HG02938 (cell line): ENCODE data around the gene CD244.
"Not testable (repeated sequence)": the region's sequence is repeated elsewhere in the genome, so short reads cannot be mapped to it uniquely, and the experiment has no call there.

ENCODE experiments used
- ATAC-seq: cut with Tn5 transposase; IDR thresholded peaks from one replicate; pipeline ENCODE4 v1.9.1; 2021; ENCODE audit warnings: mild to moderate bottlenecking, moderate library complexity; ENCODE audit not compliant: unreplicated experiment

Gene CD244

DNA sequence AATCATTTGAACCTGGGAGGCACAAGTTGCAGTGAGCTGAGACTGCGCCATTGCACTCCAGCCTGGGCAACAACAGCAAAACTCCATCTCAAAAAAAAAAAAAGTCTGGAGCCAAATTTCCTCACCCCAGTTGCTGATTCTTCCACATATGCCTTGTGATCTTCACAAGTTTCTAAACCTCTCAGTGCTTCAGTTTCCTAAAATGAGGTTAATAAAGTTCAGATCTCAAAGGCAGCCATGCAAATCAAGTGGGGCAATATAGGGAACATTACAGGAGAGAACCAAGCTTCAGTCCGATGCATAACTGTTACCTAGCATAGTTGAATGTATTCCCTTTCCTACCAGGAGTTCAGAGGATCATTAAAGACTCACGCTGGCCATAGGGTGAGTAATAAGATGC, 17.5 kb upstream of the CD244 start:
- no peak for ATAC-seq

DNA sequence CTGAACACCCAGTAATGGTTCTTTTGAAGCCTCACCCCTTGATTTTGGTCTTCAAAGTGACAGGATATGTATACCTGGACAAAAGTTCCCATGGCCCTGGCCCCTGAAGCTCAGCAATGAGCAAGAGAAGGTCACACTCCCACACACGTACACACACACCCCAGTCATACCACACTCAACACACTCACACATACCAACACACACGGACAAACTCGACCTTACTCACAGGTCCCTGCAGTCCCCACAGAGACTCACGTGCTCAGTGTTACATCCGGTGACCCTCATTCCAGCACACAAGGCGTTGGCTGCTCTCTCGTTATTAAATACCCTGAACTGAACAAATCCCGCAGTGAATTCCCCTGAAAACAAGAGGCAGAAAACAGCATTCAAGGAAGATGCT, 16.4 kb upstream of the CD244 start:
- ATAC-seq = no peak

- ATAC-seq = no peak
These were observed 14.5 kb upstream of the CD244 start for GRCh38 chr1:160877221-160877620.

DNA sequence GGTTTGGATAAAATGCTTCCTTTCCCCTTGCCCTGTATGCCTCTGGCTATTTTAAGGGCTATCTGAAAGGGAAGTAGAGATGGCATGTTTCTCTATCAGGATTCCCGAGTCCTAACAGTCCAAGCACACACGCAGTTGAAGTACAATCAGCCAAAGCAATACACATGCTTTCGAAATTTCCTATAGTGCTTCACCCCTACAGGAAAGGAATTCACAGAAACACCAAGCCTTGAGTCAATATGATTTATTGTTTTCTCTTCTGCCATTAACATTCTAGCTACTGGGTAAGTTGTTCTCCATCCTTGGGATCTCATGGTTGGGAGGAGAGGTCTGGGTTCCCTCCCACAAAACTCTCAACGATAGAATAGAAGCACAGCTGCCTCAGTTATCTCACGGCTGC, 13.6 kb upstream of the CD244 start:
- no peak for ATAC-seq

DNA sequence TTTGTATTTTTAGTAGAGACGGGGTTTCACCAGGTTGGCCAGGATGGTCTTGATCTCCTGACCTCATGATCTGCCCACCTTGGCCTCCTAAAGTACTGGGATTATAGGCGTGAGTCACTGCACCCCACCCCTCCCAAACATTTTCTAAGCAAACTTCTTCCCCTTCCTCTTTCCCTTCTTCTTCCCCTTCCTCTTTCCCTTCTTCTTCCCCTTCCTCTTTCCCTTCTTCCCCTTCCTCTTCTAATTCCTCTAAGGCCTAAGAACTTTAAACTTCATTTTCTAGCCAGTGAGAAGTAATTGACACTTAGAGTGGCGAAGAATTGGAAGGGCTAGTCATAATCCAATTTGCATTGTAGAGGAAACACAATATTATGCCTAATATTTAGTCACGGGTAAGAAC, 12.9 kb upstream of the CD244 start:
- ATAC-seq = not testable (repeated sequence)

DNA sequence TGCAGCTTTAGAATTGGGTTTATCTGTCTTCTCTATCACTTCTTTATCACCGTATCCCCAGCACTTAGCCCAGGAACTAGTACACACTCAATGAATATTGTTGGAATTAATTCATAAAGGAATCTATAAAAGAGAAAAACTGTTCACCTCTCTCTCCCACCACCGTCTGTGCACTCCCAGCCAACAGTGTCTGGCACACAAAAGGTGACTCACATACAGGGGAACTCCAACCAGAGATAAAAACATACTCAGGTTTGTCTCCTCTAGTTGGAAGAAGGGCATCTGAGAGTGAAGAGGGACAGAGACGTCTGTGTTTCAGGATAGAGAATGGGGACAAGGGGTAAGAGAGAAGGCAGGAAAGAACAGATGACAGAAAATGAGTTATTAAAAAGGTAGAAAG, 12.2 kb upstream of the CD244 start:
- no peak for ATAC-seq

- ATAC-seq = no peak
These were observed 5.5 kb upstream of the CD244 start for GRCh38 chr1:160868141-160868540.

- not testable (repeated sequence) for ATAC-seq
These were observed 5.0 kb upstream of the CD244 start for GRCh38 chr1:160867651-160868050.

GRCh38 chr1:160866695-160867260, 4.1 kb upstream of the CD244 start:
- ATAC-seq = no peak

- no peak for ATAC-seq
These were observed 3.5 kb upstream of the CD244 start for GRCh38 chr1:160866001-160866694.

- ATAC-seq = no peak
These were observed 2.6 kb upstream of the CD244 start for GRCh38 chr1:160865337-160865736.

DNA sequence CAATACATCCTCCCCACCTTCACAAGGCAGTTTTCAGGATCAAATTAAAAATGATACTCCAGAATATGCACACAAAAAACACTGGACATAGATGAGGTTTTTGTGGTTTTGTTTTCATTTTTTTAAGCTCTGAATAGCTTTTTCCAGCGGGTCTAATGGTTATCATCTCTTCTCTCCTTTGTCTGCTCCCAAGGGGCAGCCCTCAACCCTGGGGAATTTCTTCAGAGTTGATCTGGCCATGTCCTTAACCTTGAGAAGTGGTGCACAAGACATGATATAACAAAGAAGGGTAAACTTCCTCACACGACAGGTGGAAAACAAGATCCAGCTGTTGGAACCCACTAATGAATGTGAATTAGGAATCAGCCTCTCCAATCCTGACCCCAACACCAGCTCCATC, 1.5 kb upstream of the CD244 start:
- ATAC-seq = no peak

DNA sequence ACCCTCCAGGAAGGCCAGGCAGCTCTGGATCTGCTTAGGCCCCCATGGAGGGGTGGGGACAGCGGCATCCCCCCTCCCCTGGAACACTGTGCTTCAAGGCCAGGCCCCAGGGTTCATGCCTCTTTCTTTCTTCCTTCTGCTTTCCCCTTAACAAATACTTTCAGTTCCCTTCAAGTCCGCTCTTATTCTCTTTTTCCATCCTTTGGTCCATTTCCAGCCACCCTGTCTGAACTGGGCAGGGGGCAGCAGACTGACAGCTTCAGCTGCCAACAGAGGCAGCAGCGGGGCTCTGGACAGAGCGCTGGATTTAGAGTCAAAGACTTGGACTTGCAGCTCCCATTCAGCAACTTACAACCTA, 1.1 kb upstream of the CD244 start:
- ATAC-seq = no peak

DNA sequence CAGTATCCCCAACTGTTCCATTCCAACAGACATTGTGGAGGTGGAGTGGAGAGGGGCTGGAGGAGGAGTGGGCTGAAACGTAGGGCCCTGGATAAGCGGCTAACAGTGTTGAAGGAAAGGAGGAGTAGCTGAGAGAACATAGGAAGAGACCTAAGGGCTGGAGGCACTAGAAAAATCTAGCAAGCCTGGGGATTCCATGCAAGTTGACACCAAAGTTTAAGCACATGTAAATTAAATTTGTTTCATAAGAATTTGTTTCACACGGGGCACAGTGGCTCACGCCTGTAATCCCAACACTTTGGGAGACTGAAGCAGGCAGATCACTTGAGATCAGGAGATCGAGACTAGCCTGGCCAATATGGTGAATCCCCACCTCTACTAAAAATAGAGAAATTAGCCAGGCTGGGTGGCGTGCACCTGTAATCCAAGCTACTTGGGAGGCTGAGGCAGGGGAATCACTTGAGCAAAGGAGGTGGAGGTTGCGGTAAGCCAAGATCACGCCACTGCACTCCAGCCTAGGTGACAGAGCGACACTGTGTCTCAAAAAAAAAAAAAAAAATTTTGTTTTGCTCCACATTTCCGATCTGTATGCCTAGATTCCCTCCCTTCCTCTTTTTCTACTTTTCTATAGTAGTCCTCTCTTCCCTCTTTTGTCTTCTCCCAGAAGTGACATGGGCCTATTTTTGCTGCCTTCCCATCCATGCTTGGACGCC, 530 bp upstream of the CD244 start:
- no peak for ATAC-seq

DNA sequence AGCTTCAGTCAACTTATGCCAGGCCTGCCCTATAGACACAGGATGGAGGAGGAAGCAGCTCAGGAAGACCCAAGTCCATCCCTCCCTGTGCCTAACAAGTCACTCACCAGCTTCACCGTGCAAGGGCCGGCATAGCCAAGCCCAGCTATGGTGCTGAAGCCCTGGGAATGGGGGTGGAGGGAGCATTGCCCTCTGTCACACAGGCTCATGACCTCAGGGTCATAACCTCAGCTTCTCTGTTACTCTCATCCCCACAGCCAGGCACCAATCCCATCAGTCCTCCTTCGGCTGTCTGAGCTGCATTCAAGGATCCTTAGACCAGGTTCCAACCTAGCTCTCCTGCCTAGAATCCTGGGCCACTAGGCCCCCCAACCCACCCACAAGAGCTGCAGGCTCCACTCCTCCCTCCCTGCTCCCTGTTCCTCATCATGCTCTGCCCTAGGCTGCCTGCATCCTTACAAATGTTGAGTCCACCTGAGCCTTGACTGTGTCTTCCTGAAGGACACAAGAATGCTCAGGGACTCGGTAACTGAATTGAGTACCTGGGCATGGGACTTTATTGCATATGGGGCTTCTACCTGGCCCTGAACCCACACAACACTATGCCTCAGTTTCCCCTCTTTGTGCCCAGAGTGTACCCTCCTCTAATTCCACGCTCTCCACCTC, 1.7 kb downstream of the CD244 start:
- no peak for ATAC-seq

DNA sequence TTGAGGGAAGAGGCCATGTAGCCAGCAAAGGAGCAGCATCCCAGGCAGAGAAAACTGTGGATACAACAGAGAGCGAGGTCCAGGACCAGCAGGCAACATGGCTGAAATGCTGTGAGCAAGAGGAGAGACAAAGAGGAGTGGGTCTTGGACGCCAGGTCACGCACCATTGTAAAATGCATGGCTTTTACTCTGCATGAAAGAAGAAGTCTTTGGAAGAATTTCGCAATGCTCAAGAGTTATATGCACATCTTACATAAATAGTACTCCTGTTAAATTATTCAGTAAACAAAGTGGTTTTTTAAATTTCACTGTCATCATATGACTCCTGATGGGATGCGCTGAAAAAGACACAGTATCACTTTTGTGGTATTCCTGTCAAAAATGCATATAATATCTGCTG, 3.5 kb downstream of the CD244 start:
- ATAC-seq = no peak

GRCh38 chr1:160858507-160858906, 4.2 kb downstream of the CD244 start:
- no peak for ATAC-seq

DNA sequence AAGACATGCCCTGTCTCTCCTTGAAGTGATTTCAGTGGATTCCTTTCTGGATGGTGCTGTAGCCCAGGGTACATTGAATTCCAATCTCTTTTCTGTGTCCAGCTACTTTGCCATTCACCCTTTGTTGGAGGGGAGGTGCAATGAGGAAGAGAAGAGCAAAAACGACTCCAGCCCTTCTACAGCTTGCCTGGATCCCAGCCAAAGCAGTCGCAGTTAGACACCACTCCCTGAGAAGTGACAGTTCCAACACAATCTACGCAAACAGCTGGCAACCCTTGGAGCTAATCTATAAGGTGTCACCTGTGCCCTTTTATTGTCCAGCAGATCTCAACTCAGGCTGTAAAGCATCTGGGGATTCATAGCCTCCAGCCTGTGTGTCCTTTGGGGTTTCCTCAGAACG, 4.6 kb downstream of the CD244 start:
- ATAC-seq = no peak

GRCh38 chr1:160855181-160855981, 7.3 kb downstream of the CD244 start:
- peak; percentile 68 for ATAC-seq

- ATAC-seq = no peak
These were observed 8.9 kb downstream of the CD244 start for GRCh38 chr1:160853754-160854153.

DNA sequence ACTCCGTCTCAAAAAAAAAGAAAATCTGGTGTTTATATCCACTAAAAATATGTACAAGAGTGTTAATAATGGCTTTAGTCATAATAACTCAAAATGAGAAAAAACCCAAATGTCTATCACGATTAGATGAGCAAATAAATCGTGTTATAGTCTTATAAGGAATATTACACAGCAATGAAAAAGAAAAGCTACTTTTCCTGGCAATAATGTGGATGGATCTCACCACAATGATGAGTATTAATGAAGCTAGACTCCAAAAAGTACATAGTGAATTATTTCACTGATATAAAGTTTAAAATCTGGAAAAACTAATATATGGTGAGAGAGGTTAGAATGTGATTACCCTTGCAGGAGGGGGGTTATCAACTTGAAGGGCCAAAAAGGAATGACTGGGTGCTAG, 9.7 kb downstream of the CD244 start:
- no peak for ATAC-seq
